NB4 (cell line): ENCODE data around the gene CDRT4.

ENCODE experiments used
- DNase-seq: peaks from one replicate; pipeline ENCODE4 v3.0.0; 2010; ENCODE audit warnings: low read depth
- H3K4me3 ChIP-seq: one replicate; pipeline ENCODE4 v1.5.1; 2011; ENCODE audit warnings: mild to moderate bottlenecking, low read depth, low read length, moderate library complexity
- CTCF ChIP-seq: IDR thresholded peaks from one replicate; pipeline ENCODE4 v1.5.1; 2012; ENCODE audit warnings: low read depth, low read length
- MAX ChIP-seq: IDR thresholded peaks from 2 replicates; pipeline ENCODE4 v1.6.1; 2011; ENCODE audit warnings: low read depth, low read length
- MYC ChIP-seq: IDR thresholded peaks from 2 replicates; pipeline ENCODE4 v1.6.1; 2011; ENCODE audit warnings: low read depth, low read length
- POLR2A ChIP-seq: IDR thresholded peaks from 2 replicates; pipeline ENCODE4 v1.6.1; 2011; ENCODE audit warnings: mild to moderate bottlenecking; ENCODE audit not compliant: insufficient read length; ENCODE audit errors: extremely low read depth

Gene CDRT4

GRCh38 chr17:15414532-15415306 is 52.7 kb downstream of the CDRT4 start:
- no peak overlapping the region for H3K4me3 ChIP-seq
- DNase-seq: no peak
- no peak for TF ChIP-seq MYC
- TF ChIP-seq CTCF: no peak
- no peak for TF ChIP-seq POLR2A
- no peak for TF ChIP-seq MAX

- DNase-seq: no peak
- H3K4me3 ChIP-seq: no peak overlapping the region
- TF ChIP-seq POLR2A (no peak), MAX (no peak), MYC (no peak), CTCF (no peak)
These were observed 54.2 kb downstream of the CDRT4 start for GRCh38 chr17:15413101-15413771.

- no peak overlapping the region for H3K4me3 ChIP-seq
- DNase-seq: no peak
- TF ChIP-seq CTCF (no peak), POLR2A (no peak), MAX (no peak), MYC (no peak)
These were observed 54.8 kb downstream of the CDRT4 start for GRCh38 chr17:15412606-15413005.

GRCh38 chr17:15411384-15412198 is 55.8 kb downstream of the CDRT4 start:
- no peak overlapping the region for H3K4me3 ChIP-seq
- TF ChIP-seq POLR2A (no peak), MYC (no peak), MAX (no peak)
- DNase-seq: peak; percentile 69

GRCh38 chr17:15409721-15410250 is 57.6 kb downstream of the CDRT4 start:
- no peak for DNase-seq
- no peak overlapping the region for H3K4me3 ChIP-seq
- TF ChIP-seq POLR2A: no peak

- no peak for DNase-seq
- no peak overlapping the region for H3K4me3 ChIP-seq
- TF ChIP-seq MAX: no peak
- no peak for TF ChIP-seq POLR2A
- TF ChIP-seq MYC: no peak
- no peak for TF ChIP-seq CTCF
These were observed 58.6 kb downstream of the CDRT4 start for GRCh38 chr17:15408803-15409202.
